HG02970 (cell line): Measurements from ENCODE around the gene CRYGC.
"Not testable (repeated sequence)": the region's sequence is repeated elsewhere in the genome, so short reads cannot be mapped to it uniquely, and the experiment has no call there.

Experiments
- ATAC-seq: cut with Tn5 transposase; IDR thresholded peaks from one replicate; pipeline ENCODE4 v1.9.1; 2021; ENCODE audit warnings: mild to moderate bottlenecking, moderate library complexity, moderate number of reproducible peaks; ENCODE audit not compliant: unreplicated experiment, low FRiP score

Gene CRYGC

DNA sequence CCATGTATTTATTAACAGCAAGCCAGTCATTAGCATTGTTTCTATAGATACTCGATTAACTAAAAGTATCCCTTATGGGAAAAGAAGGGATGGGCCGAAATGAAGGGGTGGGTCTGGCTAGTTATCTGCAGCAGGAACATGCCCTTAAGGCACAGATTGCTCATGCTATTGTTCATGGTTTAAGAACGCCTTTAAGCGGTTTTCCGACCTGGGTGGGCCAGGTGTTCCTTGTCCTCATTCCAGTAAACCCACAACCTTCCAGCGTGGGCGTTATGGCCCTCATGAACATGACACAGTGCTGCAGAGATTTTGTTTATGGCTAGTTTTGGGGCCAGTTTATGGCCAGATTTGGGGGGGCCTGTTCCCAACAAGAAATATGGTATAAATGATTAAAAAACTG lies 8.7 kb upstream of the CRYGC start:
- not testable (repeated sequence) for ATAC-seq

DNA sequence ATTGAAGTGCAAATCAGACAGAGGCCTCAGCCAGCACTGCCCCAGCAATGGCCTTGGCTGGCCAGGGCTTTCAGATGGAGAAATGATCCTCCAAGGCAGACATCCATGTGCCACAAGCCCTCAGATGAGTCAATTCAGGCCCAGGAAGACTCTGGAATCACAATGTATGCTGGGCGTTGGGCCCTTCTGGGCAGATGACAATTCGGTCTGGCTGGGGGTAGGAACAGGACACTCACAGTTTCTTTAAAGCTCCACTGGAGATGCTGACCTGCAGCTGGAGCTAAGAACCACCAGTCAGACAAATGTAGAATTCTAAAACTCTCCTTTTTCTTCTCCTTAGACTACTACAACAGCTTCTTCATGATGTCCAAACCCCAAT lies 7.1 kb upstream of the CRYGC start:
- ATAC-seq, result no peak

DNA sequence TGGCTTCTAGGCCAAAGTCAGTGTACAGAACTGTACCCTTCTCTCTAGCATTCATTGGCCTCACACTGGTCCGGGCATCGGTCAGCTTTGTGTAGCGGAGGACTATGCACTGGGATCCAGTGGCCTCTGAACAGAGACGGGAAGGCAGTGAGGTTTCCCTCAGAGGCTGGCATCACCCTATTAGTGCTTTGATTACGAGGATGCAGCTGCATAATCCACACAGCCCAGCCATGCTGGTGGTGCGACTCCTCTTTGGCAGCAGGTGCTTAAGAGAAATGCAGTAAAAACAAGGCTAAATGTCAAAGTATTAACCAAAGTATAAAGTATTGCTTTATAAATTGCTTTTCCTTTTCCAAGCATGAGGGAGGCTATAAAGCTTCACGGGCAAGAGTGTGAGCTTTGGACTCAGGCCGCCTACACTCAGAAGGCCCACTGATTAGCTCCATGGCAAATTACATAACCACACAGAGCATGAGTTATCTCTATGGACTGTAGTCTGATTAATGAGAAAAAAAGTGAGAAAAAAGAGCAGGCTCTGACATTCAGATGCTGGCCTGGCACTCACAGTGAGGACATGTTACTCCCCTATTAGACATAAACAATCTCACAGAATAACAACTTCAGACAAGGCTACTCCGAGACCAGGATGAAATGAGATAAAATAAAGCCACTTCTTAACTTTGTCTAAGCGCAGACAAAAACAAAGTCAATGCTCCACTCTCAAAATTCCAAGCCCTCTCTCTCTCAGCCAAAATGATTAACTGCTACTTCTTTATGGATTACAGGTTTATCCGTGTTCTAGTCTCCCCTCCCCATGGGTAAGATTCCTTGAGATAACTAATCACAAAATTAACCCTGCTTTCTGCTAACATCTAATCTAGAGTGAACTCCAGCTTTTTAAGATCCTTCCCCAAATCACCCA lies 6.4 kb upstream of the CRYGC start:
- no peak for ATAC-seq

DNA sequence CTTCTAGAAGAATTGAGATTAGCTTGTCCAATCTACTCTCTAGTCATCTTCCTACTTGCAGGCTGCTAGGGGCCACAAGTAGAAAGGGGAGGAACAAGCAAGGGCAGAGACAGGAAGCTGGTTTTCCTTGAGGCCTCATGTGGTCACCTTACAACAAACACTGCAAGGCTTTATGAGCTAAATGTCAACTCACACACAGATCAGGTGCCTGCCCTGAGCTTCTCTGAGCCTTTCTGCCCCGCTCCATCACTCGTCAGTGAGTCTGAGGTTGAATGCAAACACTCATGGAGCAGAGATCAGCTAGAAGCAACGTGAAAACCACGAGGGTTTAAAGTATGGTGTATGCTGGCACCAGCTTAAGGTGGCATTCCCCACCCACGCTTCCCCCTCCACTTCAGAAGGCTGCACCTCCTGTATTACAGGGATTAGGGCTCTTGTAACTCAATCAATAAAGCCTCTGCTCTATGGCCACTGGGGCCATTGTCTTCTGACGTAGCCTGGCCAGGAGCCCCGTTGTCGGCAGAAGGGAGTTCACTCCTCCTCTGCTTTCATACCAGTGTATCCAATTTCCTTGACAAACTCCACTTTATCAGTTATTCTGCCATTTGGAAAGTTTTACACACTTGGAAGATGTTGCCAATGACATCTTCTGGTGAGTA lies 5.4 kb upstream of the CRYGC start:
- no peak for ATAC-seq

DNA sequence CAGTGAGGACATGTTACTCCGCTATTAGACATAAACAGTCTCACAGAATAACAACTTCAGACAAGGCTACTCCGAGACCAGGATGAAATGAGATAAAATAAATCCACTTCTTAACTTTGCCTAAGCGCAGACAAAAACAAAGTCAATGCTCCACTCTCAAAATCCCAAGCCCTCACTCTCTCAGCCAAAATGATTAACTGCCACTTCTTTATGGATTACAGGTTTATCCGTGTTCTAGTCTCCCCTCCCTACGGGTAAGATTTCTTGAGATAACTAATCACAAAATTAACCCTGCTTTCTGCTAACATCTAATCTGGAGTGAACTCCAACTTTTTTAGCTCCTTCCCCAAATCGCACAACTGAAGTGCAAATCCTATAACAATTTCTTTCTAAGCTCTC lies 1.1 kb upstream of the CRYGC start:
- ATAC-seq, result no peak

DNA sequence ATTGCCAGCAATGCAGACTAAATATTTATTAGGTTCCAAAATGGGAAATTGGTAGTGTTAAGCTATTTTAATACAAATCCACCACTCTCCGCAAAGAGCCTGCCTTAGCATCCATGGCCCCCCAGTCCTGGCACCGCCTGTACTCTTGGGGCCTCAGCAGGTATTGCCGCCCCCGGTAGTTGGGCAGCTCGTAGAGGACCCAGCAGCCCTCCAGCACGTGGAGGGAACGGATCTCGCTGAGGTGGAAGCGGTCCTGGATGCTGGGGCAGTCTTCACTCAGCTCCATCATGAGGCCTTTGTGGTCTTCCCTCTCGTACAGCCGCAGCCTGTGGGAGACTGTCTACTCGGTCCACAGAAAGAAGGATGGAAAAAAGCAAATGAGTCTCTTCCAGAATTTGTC lies 1.5 kb downstream of the CRYGC start:
- no peak for ATAC-seq

DNA sequence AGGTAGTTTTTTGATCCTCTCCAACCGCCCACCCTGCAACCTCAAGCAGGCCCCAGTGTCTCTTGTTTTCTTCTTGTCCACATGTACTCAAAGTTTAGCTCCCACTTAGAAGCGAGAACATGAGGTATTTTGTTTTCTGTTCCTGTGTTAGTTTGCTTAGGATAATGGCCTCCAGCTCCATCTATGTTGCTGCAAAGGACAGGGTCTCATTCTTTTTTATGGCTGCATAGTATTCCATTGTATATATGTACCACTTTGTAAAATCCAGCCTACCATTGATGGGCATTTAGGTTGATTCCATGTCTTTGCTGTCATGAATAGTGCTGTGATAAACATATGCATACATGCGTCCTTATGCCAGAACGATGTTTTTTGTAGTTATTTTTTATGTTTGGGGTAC lies 2.5 kb downstream of the CRYGC start:
- ATAC-seq, result no peak

DNA sequence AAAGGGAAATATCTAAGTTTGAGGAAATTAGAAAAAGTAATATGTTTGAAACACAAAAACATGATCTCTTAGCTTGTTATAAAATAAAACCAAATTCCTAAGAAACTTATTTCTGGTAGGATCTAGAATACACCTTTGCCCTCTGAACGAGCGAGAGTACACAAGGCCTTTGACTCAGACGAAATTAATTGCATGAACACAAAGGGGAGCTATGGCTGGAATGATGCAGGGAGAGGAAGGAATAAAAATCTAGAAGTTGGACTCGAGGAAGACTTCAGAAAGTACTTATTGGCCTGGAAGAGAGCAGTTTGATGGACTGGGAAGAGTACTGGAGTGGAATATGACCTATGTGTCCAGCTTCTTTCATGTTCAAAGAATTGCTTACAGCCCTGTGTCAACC lies 4.4 kb downstream of the CRYGC start:
- ATAC-seq, result no peak

DNA sequence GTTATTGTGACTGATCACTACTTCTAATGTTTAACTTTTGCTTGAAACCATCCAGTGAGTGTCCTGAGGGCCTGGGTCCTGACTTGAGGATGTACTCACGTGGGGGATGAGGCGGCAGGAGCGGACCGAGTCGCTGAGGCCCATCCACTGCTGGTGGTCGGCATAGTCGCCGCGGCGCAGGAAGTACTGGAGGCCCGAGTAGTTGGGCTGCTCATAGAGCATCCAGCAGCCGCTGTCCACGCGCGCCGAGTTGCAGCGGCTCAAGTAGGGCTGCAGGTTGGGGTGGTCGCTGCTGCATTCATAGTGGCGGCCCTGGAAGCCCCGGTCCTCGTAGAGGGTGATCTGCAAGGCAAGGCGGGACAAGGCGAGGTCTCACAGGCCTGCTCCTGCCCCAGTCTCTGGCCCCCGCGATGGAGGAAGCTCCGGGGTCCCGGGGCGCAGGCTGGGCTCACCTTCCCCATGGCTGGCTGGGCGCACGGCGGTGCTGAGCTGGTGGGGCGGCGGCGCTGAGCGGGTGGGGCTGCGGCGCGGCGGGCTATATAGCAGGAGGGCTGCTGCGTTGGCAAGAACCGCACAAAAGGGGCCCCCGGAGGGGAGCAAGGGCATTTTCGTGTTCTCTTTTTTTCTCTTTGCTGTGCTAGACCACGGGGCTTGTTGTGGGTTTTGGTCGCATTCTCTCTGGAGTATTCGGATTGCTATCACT lies 5.5 kb downstream of the CRYGC start, which contains the start of gene CRYGD:
CRYGD (minus strand) TSS at position 512 of the 703 bp plus-strand sequence; CDS start at position 461, 51 bp downstream.
- ATAC-seq, result not testable (repeated sequence)

DNA sequence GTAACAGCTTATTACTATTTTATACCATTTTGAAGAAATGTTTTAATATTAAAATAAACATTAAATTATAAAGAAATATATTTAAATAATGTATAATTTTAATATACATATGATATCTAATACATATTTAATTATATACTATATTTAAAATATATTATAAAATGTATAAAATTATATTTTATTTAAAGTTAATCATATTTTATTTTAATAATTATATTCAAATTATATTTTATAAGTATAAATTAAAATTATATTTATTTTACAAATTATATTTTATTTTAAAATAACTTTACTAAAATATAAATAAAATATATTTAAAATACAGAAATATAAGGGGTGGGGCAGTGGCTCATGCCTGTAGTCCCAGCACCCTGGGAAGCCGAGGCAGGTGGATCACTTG lies 7.4 kb downstream of the CRYGC start:
- ATAC-seq, result no peak

DNA sequence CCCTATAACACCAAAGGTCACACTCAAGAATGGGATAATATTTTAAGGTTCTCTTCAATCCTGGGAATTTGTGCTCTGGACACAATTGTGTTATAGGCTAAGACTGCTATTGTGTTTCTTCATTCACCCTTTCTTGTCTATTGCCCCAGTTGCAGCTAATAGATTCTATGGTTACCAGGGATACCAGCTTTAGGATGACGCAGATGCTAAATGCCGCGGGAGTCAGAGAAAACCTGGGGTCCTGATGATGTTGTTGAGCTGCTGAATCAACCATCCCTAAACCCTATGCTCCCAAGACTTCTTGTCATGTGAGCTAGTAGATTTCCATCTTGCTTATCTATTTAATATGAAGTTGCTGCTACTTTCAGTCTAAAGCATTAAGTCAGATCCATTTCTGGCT lies 10.7 kb downstream of the CRYGC start:
- ATAC-seq, result no peak

DNA sequence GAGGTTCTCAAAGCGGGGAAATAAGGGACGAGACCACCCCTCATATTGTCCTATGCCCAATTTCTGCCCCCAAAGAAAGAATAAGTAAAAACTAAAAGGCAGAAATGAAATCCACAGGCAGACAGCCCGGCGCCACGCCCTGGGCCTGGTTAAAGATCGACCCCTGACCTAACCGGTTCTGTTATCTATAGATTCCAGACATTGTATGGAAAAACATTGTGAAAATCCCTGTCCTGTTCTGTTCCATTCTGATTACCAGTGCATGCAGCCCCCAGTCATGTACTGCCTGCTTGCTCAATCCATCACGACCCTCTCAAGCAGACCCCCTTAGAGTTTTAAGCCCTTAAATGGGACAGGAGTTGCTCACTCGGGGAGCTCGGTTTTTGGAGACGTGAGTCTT lies 12.2 kb downstream of the CRYGC start:
- ATAC-seq, result not testable (repeated sequence)

DNA sequence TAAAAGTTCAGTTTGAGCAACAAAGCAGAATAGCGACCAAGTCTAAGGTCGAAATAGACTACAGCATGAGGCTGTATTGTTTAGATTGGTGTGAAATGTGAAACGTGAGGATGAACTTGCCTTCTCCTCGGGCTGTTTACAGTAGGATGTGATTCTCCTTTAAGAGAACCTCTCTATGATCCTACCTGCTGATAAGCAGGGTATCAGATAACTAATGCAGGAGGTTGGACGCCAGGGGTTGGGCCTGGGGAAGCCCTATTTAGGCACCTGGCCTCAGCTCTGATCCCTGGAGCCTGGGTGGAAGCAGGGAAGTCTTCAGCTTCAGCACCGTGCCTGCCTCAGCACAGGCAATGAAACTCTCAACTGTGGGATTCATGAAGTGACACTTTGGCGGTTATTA lies 16.7 kb downstream of the CRYGC start:
- no peak for ATAC-seq

DNA sequence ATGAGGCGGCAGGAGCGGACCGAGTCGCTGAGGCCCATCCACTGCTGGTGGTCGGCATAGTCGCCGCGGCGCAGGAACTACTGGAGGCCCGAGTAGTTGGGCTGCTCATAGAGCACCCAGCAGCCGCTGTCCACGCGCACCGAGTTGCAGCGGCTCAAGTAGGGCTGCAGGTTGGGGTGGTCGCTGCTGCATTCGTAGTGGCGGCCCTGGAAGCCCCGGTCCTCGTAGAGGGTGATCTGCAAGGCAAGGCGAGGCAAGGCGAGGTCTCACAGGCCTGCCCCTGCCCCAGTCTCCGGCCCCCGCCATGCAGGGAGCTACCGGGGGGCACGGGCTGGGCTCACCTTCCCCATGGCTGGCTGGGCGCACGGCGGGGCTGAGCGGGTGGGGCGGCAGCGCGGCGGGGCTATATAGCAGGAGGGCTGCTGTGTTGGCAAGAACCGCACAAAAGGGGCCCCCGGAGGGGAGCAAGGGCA lies 17.3 kb downstream of the CRYGC start:
- ATAC-seq, result not testable (repeated sequence)

DNA sequence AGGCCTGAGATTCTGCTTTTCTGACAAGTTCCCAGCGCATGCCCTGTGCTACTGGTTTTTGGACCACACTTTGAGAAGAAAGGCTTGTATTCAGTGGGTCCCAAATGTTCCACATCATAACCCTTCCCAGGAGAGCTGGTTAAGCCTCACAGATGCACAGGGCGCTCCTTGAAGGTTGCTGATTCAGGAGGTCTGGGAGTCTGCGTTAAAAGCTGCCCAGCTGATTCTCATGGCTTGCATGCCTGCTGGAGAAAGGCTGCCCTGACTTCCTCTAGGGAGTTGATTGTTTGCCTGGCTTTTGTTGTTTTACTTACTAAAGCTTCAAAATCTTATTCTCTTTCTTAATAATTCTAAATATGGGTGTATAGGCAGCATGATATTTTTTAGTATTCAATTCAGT lies 26.0 kb downstream of the CRYGC start:
- no peak for ATAC-seq

DNA sequence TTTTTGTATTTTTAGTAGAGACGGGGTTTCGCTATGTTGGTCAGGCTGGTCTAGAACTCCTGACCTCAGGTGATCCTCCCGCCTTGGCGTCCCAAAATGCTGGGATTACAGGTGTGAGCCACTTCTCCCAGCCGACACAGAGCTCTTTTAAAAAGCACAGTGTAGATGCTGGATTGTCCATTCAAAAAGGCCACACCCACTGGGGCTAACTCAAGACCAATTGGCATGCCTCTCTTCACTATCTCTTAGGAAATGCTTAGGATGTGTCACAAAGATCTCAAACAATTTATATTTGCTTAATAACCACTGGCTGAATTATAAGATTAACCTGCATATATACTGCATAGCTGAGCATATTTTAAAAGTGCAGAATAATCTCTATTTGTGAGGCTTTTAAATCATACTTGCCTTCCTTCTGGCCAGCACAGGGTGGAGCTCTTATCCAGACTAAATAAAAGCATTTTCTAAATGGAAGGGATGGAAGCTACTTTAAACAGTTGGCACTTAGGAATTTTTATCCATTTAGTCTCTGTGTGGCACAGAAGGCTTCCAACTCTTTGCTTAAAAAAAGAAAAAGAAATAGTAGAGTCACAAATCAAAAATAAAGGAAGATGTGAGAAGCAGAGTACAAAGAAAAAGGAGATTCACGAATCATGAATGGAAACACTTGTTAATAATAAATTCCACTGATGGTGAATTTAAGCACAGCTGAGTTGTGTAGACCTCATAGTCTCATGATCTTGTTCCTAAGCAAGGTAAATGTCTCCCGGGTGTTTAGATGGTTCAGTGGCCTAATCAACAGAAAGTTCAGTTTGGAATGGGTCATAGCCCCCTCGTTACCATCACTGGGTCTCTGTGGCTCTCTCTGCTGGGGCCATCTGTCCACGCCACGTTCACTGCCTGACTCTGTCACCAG lies 27.7 kb downstream of the CRYGC start:
- ATAC-seq, result no peak

DNA sequence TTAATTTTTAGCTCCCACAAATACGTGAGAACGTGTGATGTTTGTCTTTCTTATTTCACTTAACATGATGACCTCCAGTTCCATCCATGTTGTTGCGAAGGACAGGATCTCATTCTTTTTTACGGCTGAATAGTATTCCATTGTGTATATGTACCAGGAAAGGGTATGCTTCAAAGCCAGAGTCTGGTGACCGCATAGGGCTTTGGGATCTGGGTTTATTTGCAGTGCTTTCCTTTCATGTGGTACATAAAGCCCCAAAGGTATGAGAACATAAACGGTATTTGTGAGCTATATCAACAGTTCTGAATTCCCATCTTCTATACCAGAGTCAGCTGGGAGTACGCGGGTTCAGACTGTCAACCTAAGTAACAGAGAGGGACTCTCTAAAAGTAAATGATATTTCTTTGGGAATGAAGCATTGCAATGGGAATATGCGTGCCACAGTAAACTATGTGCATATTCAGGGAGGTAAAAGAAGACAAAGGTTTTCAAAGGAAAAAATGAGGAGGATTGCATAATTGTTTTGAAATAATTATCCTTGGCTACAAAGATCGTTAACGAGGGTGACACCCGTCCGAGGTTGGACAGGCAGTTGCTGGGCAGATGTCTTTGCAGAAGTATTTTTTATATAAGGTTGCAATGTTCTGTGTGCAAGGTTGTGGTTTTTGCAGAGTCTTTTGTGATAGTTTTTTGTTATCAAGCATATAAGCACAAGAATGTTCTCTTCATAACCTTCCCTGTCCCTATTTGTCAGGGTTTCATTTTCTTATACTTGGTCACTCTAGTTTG lies 29.8 kb downstream of the CRYGC start:
- ATAC-seq, result no peak

DNA sequence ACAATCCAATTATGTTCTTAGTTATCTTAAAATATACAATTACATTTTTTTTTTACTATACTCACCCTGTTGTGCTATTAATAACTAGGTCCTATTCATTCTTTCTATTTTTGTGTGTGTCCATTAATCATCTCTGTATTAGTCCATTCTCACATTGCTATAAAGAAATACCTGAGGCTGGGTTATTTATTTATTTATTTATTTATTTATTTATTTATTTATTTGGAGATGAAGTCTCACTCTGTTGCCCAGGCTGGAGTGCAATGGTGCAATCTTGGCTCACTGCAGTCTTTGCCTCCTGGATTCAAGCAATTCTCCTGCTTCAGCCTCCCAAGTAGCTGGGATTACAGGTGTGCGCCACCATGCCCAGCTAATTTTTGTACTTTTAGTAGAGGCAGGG lies 30.9 kb downstream of the CRYGC start:
- ATAC-seq, result not testable (repeated sequence)

DNA sequence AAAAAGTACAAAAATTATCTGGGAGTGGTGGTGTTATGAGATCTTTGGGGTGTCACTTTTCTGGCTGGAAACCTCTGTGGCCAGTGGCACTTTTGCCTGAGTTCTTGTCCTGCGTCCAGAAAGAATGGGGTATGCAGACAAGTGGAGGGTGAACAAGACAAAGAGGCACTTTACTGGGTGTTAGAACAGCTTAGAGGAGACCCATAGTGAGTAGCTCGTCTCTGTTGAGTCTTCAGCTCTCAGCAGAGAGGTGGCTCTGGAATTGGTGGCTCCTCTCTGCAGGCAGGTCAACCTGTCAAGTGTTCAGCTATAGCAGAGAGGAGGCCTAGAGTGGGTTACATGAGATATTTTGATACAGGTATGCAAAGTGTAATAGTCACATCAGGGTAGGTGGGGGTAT lies 31.4 kb downstream of the CRYGC start:
- no peak for ATAC-seq
